Stomach smooth muscle (tissue), 2 donors: ENCODE data around the gene CMKLR1.

Experiments
- H3K27ac ChIP-seq: one replicate; pipeline ENCODE4 v1.7.0; 2013; ENCODE audit warnings: mild to moderate bottlenecking, low read length, inconsistent platforms
- H3K27me3 ChIP-seq, 2 donors: one replicate each; pipeline ENCODE4 v1.7.0; 2013; ENCODE audit warnings: low read length in 2 of 2; ENCODE audit not compliant: insufficient read depth in 2 of 2, control insufficient read depth in 1 of 2
- H3K36me3 ChIP-seq, 2 donors: one replicate each; pipeline ENCODE4 v1.7.0; 2013; ENCODE audit warnings: low read length in 2 of 2; ENCODE audit not compliant: control insufficient read depth in 2 of 2, insufficient read depth in 2 of 2
- H3K4me1 ChIP-seq: one replicate; pipeline ENCODE4 v1.7.0; 2013; ENCODE audit warnings: low read length; ENCODE audit not compliant: control insufficient read depth, insufficient read depth
- H3K4me3 ChIP-seq, 2 donors: one replicate each; pipeline ENCODE4 v1.7.0; 2013; ENCODE audit warnings: low read length in 2 of 2
- H3K9ac ChIP-seq, 2 donors: one replicate each; pipeline ENCODE4 v1.7.0; 2013; ENCODE audit warnings: low read length in 2 of 2, mild to moderate bottlenecking in 1 of 2
- H3K9me3 ChIP-seq, 2 donors: one replicate each; pipeline ENCODE4 v1.7.0; 2013; ENCODE audit warnings: low read length in 2 of 2; ENCODE audit not compliant: control insufficient read depth in 2 of 2
- donor health status: healthy.
- donor health status: Pancreatic carcinoma.

CMKLR1 gene

DNA sequence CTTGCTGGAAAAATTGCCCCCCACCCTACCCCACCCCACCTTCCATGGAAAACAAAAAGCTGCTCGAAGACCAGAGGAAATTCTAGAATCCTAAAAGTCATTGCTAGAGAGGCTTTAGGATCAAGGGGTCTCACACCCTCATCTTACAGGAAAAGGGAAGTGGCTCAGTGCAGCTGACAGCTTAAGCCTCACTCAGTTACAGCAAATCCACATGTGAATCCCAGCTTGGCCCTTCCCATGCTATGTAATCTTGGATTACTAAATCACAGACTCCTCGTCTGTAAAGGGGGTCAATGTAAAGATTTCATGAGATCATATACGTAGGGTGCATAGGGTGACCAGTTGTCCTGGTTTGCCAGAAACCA lies 25.9 kb downstream of the CMKLR1 start:
- H3K9ac ChIP-seq, result no peak overlapping the region
- H3K27ac ChIP-seq, result no peak overlapping the region
- H3K4me1 ChIP-seq, result peaks cover 33% of the 10 kb centered on the region

DNA sequence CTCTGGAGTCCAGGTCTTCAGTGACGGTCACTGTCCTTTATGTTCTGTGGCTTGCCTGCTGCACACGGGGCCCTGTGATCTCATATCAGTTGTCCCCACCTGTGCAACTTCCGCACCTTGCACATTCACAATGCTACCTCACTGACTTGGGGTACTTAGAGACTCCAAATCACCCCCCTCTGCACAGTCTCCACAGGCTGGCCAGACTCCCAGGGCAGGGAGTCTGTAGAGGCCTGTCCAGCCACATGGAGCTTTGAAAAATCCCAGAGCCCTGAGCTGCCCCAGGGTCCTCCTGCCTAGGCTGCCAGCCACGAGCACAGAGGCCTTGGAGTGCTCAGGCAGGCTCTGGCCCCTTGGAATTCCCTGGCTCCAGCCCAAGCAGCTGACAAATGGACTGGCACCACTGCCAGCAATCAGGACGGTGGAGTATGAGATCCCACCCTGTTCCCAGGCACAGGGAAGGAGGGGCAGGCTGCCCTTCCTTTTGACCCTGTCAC lies 26.4 kb downstream of the CMKLR1 start:
- Histone ChIP-seq H3K27me3 (no peaks in the 10 kb centered on the region), H3K4me1 (peaks cover 33% of the 10 kb centered on the region), H3K27ac (no peak overlapping the region), H3K9me3 (no peaks in the 10 kb centered on the region), H3K36me3 (no peaks in the 10 kb centered on the region), H3K4me3 (no peak overlapping the region), H3K9ac (no peak overlapping the region)

More for the DNA sequence above, 25.9 kb downstream of the CMKLR1 start:
- Histone ChIP-seq H3K27me3 (no peaks in the 10 kb centered on the region), H3K4me3 (no peak overlapping the region), H3K9me3 (no peaks in the 10 kb centered on the region), H3K36me3 (no peaks in the 10 kb centered on the region)

- H3K9ac ChIP-seq, result no peak overlapping the region
- H3K4me3 ChIP-seq, result no peak overlapping the region
- peaks cover 37% of the 10 kb centered on the region for H3K4me1 ChIP-seq
- H3K27ac ChIP-seq, result no peak overlapping the region
- H3K27me3 ChIP-seq, result no peaks in the 10 kb centered on the region
- no peaks in the 10 kb centered on the region for H3K9me3 ChIP-seq
- H3K36me3 ChIP-seq, result no peaks in the 10 kb centered on the region
These were observed 26.9 kb downstream of the CMKLR1 start for GRCh38 chr12:108312073-108312659.

DNA sequence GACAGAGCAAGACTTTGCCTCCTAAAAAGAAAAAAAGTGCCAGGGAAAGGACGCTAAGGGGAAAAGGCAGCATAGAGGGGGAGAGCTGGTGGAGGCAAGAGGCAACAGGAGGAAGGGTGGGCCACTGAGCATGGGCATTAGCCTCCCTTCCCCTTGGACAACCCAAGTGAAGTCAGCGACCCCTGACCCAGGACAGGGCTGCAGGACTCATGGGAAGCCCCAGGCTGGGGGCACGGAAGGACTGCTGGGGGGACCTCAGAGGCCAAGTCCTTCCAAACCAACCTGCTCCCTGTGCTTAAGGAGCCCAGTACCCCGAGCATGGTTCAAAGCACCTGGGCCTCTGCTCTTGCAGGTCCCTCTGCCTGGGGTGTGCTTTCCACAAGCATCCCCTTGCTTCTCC lies 27.5 kb downstream of the CMKLR1 start:
- H3K9me3 ChIP-seq, result no peaks in the 10 kb centered on the region
- no peaks in the 10 kb centered on the region for H3K27me3 ChIP-seq
- peaks cover 42% of the 10 kb centered on the region for H3K4me1 ChIP-seq
- H3K27ac ChIP-seq, result no peak overlapping the region
- no peak overlapping the region for H3K4me3 ChIP-seq
- H3K36me3 ChIP-seq, result no peaks in the 10 kb centered on the region
- H3K9ac ChIP-seq, result no peak overlapping the region

- H3K4me1 ChIP-seq, result peaks cover 46% of the 10 kb centered on the region
- H3K9ac ChIP-seq, result no peak overlapping the region
- no peaks in the 10 kb centered on the region for H3K36me3 ChIP-seq
- no peak overlapping the region for H3K4me3 ChIP-seq
- H3K27ac ChIP-seq, result no peak overlapping the region
- H3K27me3 ChIP-seq, result no peaks in the 10 kb centered on the region
- no peaks in the 10 kb centered on the region for H3K9me3 ChIP-seq
These were observed 28.6 kb downstream of the CMKLR1 start for GRCh38 chr12:108310489-108310888.

DNA sequence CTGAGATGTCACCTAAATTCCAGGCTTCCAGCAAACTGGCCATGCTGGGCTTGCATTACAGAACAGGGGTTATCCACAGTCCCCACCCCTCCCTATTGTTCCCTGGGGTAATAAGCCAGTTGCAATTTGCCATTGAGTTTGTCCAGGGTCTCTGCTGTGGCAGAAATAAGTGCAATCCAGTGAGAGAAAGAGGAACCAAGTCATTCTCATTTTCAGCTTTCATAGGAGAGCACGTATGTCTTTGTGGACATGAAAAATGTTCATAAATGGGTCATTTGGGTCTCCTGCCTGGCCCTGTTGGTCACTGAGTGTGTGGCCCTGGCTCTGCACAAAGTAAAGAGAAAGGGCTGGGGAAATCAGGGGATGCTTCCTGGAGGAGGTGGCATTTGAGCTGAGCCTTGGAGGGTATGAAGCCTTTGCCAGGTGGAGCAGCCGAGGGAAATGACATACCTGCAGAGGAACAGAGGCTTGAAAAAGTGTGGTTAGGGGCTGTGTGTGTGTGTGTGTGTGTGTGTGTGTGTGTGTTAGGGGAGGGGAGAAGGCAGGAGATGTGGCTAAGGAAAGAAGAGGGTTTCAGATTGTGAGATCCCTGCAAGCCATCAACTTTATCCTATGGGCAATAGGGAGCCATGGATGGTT lies 29.3 kb downstream of the CMKLR1 start:
- H3K27ac ChIP-seq, result no peak overlapping the region
- H3K4me3 ChIP-seq, result no peak overlapping the region
- peaks cover 53% of the 10 kb centered on the region for H3K4me1 ChIP-seq
- H3K27me3 ChIP-seq, result no peaks in the 10 kb centered on the region
- no peaks in the 10 kb centered on the region for H3K36me3 ChIP-seq
- no peak overlapping the region for H3K9ac ChIP-seq
- H3K9me3 ChIP-seq, result no peaks in the 10 kb centered on the region

DNA sequence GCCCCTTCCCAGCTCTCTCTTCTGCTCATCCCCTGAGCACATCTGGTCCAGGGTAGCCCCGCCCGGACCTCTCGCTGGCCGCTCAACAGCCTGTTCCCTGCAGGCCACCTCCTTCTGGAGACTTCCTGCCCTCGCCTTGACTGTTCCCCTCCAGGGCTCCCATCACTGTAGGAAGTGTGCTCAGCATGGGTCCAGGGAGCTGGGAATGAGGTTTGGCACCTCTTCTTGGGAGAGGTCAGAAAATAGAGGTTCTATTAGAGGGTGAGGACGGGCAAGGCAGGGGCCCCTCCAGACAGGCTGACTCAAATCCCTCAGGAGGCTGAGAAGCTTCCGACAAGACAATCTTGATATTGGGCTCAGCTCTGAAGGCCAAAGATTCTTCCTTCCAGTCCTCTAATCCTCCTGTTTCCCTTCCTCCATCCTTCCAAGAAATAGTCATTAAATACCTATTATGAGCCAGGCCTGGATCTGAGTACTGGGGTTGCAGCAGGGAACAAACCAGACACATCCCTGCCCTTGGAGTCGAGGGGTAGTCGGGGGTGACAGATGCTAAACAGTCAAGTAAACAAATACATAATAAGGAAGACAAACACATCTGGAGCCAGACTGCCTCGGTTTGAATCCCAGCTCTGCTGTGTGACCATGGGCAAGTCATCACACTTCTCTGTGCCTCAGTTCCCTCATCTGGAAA lies 30.6 kb downstream of the CMKLR1 start:
- Histone ChIP-seq H3K4me1 (peaks cover 60% of the 10 kb centered on the region), H3K27ac (no peak overlapping the region), H3K36me3 (no peaks in the 10 kb centered on the region), H3K9ac (no peak overlapping the region), H3K4me3 (no peak overlapping the region), H3K9me3 (no peaks in the 10 kb centered on the region), H3K27me3 (no peaks in the 10 kb centered on the region)

GRCh38 chr12:108307006-108307405 lies 32.1 kb downstream of the CMKLR1 start:
- Histone ChIP-seq H3K4me1 (peaks cover 56% of the 10 kb centered on the region), H3K27me3 (no peaks in the 10 kb centered on the region), H3K9ac (no peak overlapping the region), H3K36me3 (no peaks in the 10 kb centered on the region), H3K9me3 (no peaks in the 10 kb centered on the region), H3K27ac (no peak overlapping the region), H3K4me3 (no peak overlapping the region)

- Histone ChIP-seq H3K9me3 (no peaks in the 10 kb centered on the region), H3K4me3 (no peak overlapping the region), H3K9ac (no peak overlapping the region), H3K27ac (no peak overlapping the region), H3K4me1 (peaks cover 51% of the 10 kb centered on the region), H3K36me3 (no peaks in the 10 kb centered on the region), H3K27me3 (no peaks in the 10 kb centered on the region)
These were observed 32.6 kb downstream of the CMKLR1 start for GRCh38 chr12:108306506-108306905.

DNA sequence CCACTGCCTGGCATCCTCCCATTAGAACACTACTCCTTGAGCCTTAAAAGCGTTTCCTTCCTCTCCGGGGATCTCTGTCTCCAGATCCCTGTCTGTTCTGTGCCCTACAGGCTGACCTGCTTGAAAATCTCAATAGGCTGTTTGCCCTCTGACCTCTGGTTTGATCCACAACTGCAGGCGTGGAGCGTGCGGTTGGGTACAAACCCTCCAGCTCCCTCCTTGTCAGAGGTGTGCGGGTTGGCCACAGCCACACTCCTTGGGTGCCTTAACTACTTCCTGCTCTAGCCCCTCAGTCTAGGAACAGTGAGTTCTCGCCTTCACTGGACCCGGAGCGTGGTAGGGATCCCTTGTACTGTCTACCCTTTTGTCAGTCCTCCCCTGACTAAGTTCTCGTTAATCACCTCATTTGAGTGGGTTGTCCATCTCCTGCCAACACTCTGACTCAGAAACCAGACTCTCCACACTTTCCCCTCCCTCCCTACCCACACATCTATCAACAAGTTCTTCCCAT lies 33.1 kb downstream of the CMKLR1 start:
- peak overlapping the region in 1 of 2 donors; percentile 47 for H3K9ac ChIP-seq
- no peaks in the 10 kb centered on the region for H3K36me3 ChIP-seq
- peak overlapping the region; percentile 46 for H3K27ac ChIP-seq
- peak overlapping the region in 1 of 2 donors; percentile 60 for H3K4me3 ChIP-seq
- no peaks in the 10 kb centered on the region for H3K9me3 ChIP-seq
- H3K4me1 ChIP-seq, result peaks cover 50% of the 10 kb centered on the region
- H3K27me3 ChIP-seq, result no peaks in the 10 kb centered on the region
